Effector memory CD4-positive, alpha-beta T cell (primary cell): ENCODE data around the gene AKAP1.
"Not testable (repeated sequence)": the region's sequence is repeated elsewhere in the genome, so short reads cannot be mapped to it uniquely, and the experiment has no call there.

ENCODE experiments used
- DNase-seq, 3 donors: peaks; one replicate each; pipeline ENCODE4 v3.0.0-alpha.2; 2020
- H3K27ac ChIP-seq: 2 replicates; pipeline ENCODE4 v1.7.0; 2013; ENCODE audit warnings: mild to moderate bottlenecking, low read length, moderate library complexity; ENCODE audit not compliant: insufficient read depth, poor library complexity, severe bottlenecking
- H3K27me3 ChIP-seq: replicated peaks from 2 replicates; pipeline ENCODE4 v1.7.0; 2013; ENCODE audit warnings: mild to moderate bottlenecking, low read length; ENCODE audit not compliant: insufficient read depth, control insufficient read depth, poor library complexity, severe bottlenecking
- H3K36me3 ChIP-seq: 2 replicates; pipeline ENCODE4 v1.7.0; 2013; ENCODE audit warnings: mild to moderate bottlenecking, low read length, moderate library complexity; ENCODE audit not compliant: control insufficient read depth, insufficient read depth
- H3K4me1 ChIP-seq: 2 replicates; pipeline ENCODE4 v1.7.0; 2013; ENCODE audit warnings: low read length, mild to moderate bottlenecking; ENCODE audit not compliant: control insufficient read depth, insufficient read depth, poor library complexity, severe bottlenecking
- H3K4me3 ChIP-seq: 2 replicates; pipeline ENCODE4 v1.7.0; 2013; ENCODE audit warnings: low read length, low read depth, mild to moderate bottlenecking; ENCODE audit not compliant: insufficient read depth, poor library complexity, severe bottlenecking
- H3K9me3 ChIP-seq: 2 replicates; pipeline ENCODE4 v1.7.0; 2013; ENCODE audit warnings: mild to moderate bottlenecking, low read length, moderate library complexity; ENCODE audit not compliant: control insufficient read depth

The AKAP1 gene

GRCh38 chr17:57089391-57089790 is 4.3 kb downstream of the AKAP1 start:
- Histone ChIP-seq H3K27ac (no peak overlapping the region), H3K4me3 (no peak overlapping the region), H3K36me3 (no peaks in the 10 kb centered on the region), H3K9me3 (no peaks in the 10 kb centered on the region), H3K27me3 (no peaks in the 10 kb centered on the region), H3K4me1 (peaks cover 6% of the 10 kb centered on the region)
- DNase-seq: no peak

DNA sequence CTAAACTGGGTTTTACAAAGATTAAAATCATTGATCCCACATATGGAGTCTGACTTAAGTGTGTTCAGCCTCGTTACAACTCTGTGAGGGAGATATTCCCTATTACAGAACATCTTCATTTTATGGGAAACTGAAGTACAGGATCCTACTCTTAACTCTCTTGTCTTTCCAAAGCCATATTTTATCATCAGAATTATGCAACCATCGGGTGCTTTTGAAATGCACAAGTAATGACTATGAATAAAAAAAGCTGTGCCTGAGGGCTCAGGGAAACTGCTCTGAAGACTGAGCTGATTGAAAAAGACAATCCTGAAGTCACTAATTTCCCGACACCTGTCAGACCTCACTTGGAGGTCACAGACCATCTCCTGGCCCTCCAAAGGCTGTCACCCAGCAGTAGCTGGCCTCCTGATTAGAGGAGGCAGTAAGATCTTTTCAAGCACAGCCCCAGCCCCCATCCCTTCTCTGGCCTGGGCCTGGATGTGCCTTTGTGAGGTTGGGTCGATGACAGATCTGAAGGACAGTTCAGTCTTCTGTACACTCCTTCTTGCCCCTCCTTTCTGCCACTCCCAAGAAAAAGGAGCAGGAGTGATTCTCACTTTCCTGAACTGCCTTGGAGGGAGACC is 5.6 kb downstream of the AKAP1 start:
- Histone ChIP-seq H3K27ac (no peak overlapping the region), H3K27me3 (no peaks in the 10 kb centered on the region), H3K4me3 (no peak overlapping the region), H3K4me1 (peaks cover 6% of the 10 kb centered on the region), H3K36me3 (no peaks in the 10 kb centered on the region), H3K9me3 (no peaks in the 10 kb centered on the region)
- DNase-seq: no peak

DNA sequence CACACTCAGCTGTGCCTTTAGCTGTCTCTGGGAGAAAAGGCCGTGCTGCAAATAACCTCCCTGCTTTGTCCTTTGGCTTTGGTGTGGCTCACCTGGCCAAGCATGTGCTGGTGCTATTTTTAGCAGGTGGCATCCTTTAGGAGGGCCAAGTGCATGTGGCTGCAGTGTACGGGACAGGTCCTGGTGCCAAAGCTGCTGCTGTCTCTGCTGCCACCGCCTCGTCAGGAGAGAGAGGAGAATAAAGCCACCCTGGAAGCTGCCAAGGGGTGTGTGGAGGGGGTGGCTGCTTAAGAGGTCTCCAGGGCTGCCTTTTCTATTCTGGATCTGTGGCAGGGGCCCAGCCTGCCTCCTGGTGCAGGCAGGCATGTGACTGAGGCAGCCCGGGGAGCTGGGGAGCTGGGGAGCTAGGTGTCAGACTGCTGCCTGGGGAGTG is 6.2 kb downstream of the AKAP1 start:
- Histone ChIP-seq H3K27me3 (no peaks in the 10 kb centered on the region), H3K4me3 (no peak overlapping the region), H3K36me3 (no peaks in the 10 kb centered on the region), H3K4me1 (peaks cover 6% of the 10 kb centered on the region), H3K27ac (no peak overlapping the region), H3K9me3 (no peaks in the 10 kb centered on the region)
- no peak for DNase-seq

DNA sequence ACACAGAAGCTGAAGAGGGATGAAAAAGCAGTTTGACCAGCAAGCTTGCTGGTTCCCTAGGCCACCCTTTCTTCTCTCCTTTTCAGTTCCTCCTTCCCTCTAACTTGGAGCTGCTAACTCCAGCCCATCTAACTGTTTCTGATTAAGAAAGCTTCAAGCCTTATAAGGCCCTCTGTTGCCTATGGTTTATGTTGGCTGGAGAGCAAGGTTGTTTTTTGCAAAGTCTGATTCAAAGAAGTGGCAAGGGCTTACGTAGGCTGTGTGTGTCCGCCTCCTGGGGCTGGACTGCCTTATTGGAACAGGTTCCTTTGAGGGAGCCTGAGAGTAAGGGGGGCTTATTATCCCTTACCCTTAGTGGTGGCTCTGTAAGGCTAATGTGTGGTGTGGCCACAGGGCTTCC is 7.1 kb downstream of the AKAP1 start:
- H3K9me3 ChIP-seq: no peaks in the 10 kb centered on the region
- no peak for DNase-seq
- no peaks in the 10 kb centered on the region for H3K36me3 ChIP-seq
- H3K27ac ChIP-seq: no peak overlapping the region
- no peaks in the 10 kb centered on the region for H3K27me3 ChIP-seq
- H3K4me1 ChIP-seq: no peaks in the 10 kb centered on the region
- H3K4me3 ChIP-seq: no peak overlapping the region

- Histone ChIP-seq H3K9me3 (no peaks in the 10 kb centered on the region), H3K36me3 (no peaks in the 10 kb centered on the region), H3K27me3 (no peaks in the 10 kb centered on the region), H3K4me1 (no peaks in the 10 kb centered on the region), H3K4me3 (no peak overlapping the region), H3K27ac (no peak overlapping the region)
- DNase-seq: no peak
Observed at GRCh38 chr17:57092779-57093178, 7.7 kb downstream of the AKAP1 start.

GRCh38 chr17:57096472-57097202 is 11.6 kb downstream of the AKAP1 start:
- Histone ChIP-seq H3K27ac (no peak overlapping the region), H3K4me3 (no peak overlapping the region), H3K9me3 (no peaks in the 10 kb centered on the region), H3K27me3 (no peaks in the 10 kb centered on the region), H3K4me1 (no peaks in the 10 kb centered on the region), H3K36me3 (no peaks in the 10 kb centered on the region)
- no peak for DNase-seq

- no peak for DNase-seq
- Histone ChIP-seq H3K4me3 (no peak overlapping the region), H3K36me3 (no peaks in the 10 kb centered on the region), H3K9me3 (no peaks in the 10 kb centered on the region), H3K27ac (no peak overlapping the region), H3K4me1 (no peaks in the 10 kb centered on the region), H3K27me3 (no peaks in the 10 kb centered on the region)
Observed at GRCh38 chr17:57097832-57098421, 12.9 kb downstream of the AKAP1 start.

DNA sequence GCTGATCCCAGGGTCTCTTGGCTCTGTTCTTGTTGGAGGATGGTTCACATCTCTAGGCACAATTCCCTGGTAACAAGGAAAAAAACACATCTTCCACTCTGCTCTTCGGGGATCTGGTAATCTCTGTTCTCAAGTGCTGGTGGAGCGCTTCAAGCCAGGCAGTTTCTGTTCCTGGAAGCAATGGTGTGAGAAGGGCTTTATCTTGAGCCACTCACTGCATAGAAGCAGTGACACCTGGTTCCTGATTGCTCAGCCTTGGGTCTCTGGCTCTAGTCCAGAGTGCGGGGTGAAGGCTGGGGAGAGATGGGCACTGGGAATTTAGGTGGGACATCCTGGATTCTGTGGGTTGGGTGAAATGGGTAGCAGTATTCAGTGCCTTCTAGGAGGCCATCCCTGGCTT is 14.1 kb downstream of the AKAP1 start:
- Histone ChIP-seq H3K36me3 (no peaks in the 10 kb centered on the region), H3K27ac (no peak overlapping the region), H3K4me3 (no peak overlapping the region), H3K27me3 (no peaks in the 10 kb centered on the region), H3K4me1 (no peaks in the 10 kb centered on the region), H3K9me3 (no peaks in the 10 kb centered on the region)
- DNase-seq: no peak

DNA sequence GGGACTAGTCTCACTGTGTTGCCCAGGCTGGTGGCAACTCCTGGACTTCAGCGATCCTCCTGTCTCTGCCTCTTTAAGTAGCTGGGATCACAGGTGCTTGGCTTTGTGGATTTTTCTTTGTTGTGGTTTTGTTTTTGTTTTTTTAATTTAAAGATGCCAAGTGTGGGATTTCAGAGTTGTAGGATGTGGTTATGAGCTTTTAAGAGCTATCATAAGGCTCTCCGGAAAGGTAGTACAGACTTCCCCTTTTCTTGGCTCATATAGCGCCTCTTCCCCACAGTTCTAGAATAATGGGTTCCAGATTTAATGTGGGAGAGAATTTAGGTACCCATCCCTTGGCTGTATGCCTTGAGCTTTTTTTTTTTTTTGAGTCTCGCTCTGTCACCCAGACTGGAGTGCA is 17.1 kb downstream of the AKAP1 start:
- Histone ChIP-seq H3K27ac (no peak overlapping the region), H3K36me3 (peaks cover 7% of the 10 kb centered on the region), H3K27me3 (no peaks in the 10 kb centered on the region), H3K9me3 (no peaks in the 10 kb centered on the region), H3K4me3 (no peak overlapping the region), H3K4me1 (no peaks in the 10 kb centered on the region)
- DNase-seq: no peak

DNA sequence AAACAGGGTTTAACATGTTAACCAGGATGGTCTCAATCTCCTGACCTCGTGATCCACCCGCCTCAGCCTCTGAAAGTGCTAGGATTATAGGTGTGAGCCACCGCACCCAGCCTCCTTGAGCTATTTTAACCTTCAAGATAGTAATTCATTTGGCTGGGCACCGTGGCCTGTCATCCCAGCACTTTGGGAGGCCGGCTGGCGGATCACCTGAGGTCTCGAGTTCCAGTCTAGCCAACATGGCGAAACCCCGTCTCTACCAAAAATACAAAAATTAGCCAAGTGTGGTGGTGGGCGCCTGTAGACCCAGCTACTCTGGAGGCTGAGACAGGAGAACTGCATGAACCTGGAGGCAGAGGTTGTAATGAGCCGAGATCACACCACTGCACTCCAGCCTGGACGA is 17.6 kb downstream of the AKAP1 start:
- not testable (repeated sequence) for H3K27ac ChIP-seq, DNase-seq, H3K9me3 ChIP-seq, H3K4me1 ChIP-seq, H3K36me3 ChIP-seq, H3K4me3 ChIP-seq, H3K27me3 ChIP-seq
